A204.1 (cell line): ENCODE data around the gene JAML.

Experiments used
- FAIRE-seq: peaks from 2 replicates; lab custom pipeline; 2012; peaks lifted over from hg19 to GRCh38; lab: Jason Lieb, UNC

The JAML gene

GRCh38 chr11:118224511-118225188, at the start of gene JAML:
Gene JAML, minus strand, starts transcription at chr11:118225011. Its CDS starts 10,145 bp downstream, at chr11:118214866.
- no peak for FAIRE-seq

- FAIRE-seq: no peak
Measured at GRCh38 chr11:118274186-118274585, 49.4 kb upstream of the JAML start.

- FAIRE-seq: no peak
Measured at GRCh38 chr11:118272001-118272400, 47.2 kb upstream of the JAML start.

GRCh38 chr11:118267486-118267885, 42.7 kb upstream of the JAML start:
- no peak for FAIRE-seq

GRCh38 chr11:118265954-118266353, 41.1 kb upstream of the JAML start:
- no peak for FAIRE-seq

- FAIRE-seq: no peak
Measured at GRCh38 chr11:118264569-118265465, 40.0 kb upstream of the JAML start.

GRCh38 chr11:118263695-118264568, 39.1 kb upstream of the JAML start, which contains the start of gene MPZL2:
Gene MPZL2, minus strand, starts transcription at chr11:118264297. Its CDS starts 144 bp downstream, at chr11:118264153.
- no peak for FAIRE-seq

- no peak for FAIRE-seq
Measured at GRCh38 chr11:118263112-118263511, 38.3 kb upstream of the JAML start.

- no peak for FAIRE-seq
Measured at GRCh38 chr11:118260353-118260752, 35.5 kb upstream of the JAML start.

GRCh38 chr11:118259138-118259537, 34.3 kb upstream of the JAML start:
- no peak for FAIRE-seq

- no peak for FAIRE-seq
Measured at GRCh38 chr11:118258410-118258809, 33.6 kb upstream of the JAML start.

- no peak for FAIRE-seq
Measured at GRCh38 chr11:118252688-118253087, 27.9 kb upstream of the JAML start.

GRCh38 chr11:118251858-118252652, 27.2 kb upstream of the JAML start, which contains the start of gene MPZL3:
Gene MPZL3, minus strand, starts transcription at chr11:118252365. Its CDS starts 71 bp downstream, at chr11:118252294.
- no peak for FAIRE-seq

GRCh38 chr11:118247041-118247440, 22.2 kb upstream of the JAML start:
- FAIRE-seq: no peak

GRCh38 chr11:118245936-118246562, 21.2 kb upstream of the JAML start:
- no peak for FAIRE-seq

- no peak for FAIRE-seq
Measured at GRCh38 chr11:118243993-118244762, 19.4 kb upstream of the JAML start.

- no peak for FAIRE-seq
Measured at GRCh38 chr11:118243161-118243560, 18.4 kb upstream of the JAML start.

- FAIRE-seq: no peak
Measured at GRCh38 chr11:118241764-118242098, 16.9 kb upstream of the JAML start.

- no peak for FAIRE-seq
Measured at GRCh38 chr11:118240999-118241763, 16.4 kb upstream of the JAML start.
